HG02798 (cell line): Measurements from ENCODE around the gene CARMIL1.
"Not testable (repeated sequence)": the region's sequence is repeated elsewhere in the genome, so short reads cannot be mapped to it uniquely, and the experiment has no call there.

Experiments
- ATAC-seq: cut with Tn5 transposase; IDR thresholded peaks from one replicate; pipeline ENCODE4 v1.9.1; 2021; ENCODE audit warnings: mild to moderate bottlenecking; ENCODE audit not compliant: unreplicated experiment, poor library complexity

CARMIL1 gene

GRCh38 chr6:25585225-25585624 lies 306.1 kb downstream of the CARMIL1 start:
- ATAC-seq, result no peak

- ATAC-seq, result not testable (repeated sequence)
Measured at GRCh38 chr6:25586119-25586518, 306.9 kb downstream of the CARMIL1 start.

GRCh38 chr6:25586927-25587326 lies 307.8 kb downstream of the CARMIL1 start:
- ATAC-seq, result no peak

- ATAC-seq, result no peak
Measured at GRCh38 chr6:25590986-25591385, 311.8 kb downstream of the CARMIL1 start.

- ATAC-seq, result no peak
Measured at GRCh38 chr6:25596928-25597818, 318.0 kb downstream of the CARMIL1 start.

GRCh38 chr6:25599516-25600085 lies 320.4 kb downstream of the CARMIL1 start:
- no peak for ATAC-seq

GRCh38 chr6:25601800-25602673 lies 322.9 kb downstream of the CARMIL1 start:
- ATAC-seq, result no peak

- no peak for ATAC-seq
Measured at GRCh38 chr6:25602674-25602982, 323.5 kb downstream of the CARMIL1 start.

GRCh38 chr6:25603251-25603650 lies 324.1 kb downstream of the CARMIL1 start:
- ATAC-seq, result no peak

- no peak for ATAC-seq
Measured at GRCh38 chr6:25606151-25606550, 327.0 kb downstream of the CARMIL1 start.

GRCh38 chr6:25608558-25609174 lies 329.5 kb downstream of the CARMIL1 start:
- no peak for ATAC-seq

GRCh38 chr6:25612666-25613065 lies 333.5 kb downstream of the CARMIL1 start:
- no peak for ATAC-seq

GRCh38 chr6:25613415-25613814 lies 334.2 kb downstream of the CARMIL1 start:
- no peak for ATAC-seq

GRCh38 chr6:25614052-25614451 lies 334.9 kb downstream of the CARMIL1 start:
- no peak for ATAC-seq

GRCh38 chr6:25615471-25615870 lies 336.3 kb downstream of the CARMIL1 start:
- no peak for ATAC-seq

GRCh38 chr6:25617997-25618396 lies 338.8 kb downstream of the CARMIL1 start:
- ATAC-seq, result no peak

GRCh38 chr6:25619217-25619616 lies 340.0 kb downstream of the CARMIL1 start:
- ATAC-seq, result no peak

- ATAC-seq, result no peak
Measured at GRCh38 chr6:25620391-25620790, 341.2 kb downstream of the CARMIL1 start.

- ATAC-seq, result no peak
Measured at GRCh38 chr6:25623065-25623464, 343.9 kb downstream of the CARMIL1 start.

GRCh38 chr6:25623879-25624278 lies 344.7 kb downstream of the CARMIL1 start:
- ATAC-seq, result no peak

- ATAC-seq, result no peak
Measured at GRCh38 chr6:25627001-25627400, 347.8 kb downstream of the CARMIL1 start.
